Coronary artery (tissue), 2 donors: ENCODE data around the gene CALN1.

Experiments used
- DNase-seq: peaks from one replicate; pipeline ENCODE4 v3.0.0-alpha.2; 2017; ENCODE audit warnings: low spot score
- H3K27ac ChIP-seq, 2 donors: fragments of 200-600 bp; sonication (generic); one replicate each; pipeline ENCODE4 v1.5.1; 2016 to 2019
- H3K4me3 ChIP-seq: fragments of 200-600 bp; sonication (generic); 2 replicates; pipeline ENCODE4 v1.5.1; 2016; ENCODE audit warnings: mild to moderate bottlenecking, moderate library complexity
- TF ChIP-seq, protein P1 (sequence below): fragments of 200-600 bp; sonication (generic); IDR thresholded peaks from one replicate; pipeline ENCODE4 v1.5.1; 2019; ENCODE audit warnings: antibody characterized with exemption

The CALN1 gene

GRCh38 chr7:71776726-71777125, 635.4 kb downstream of the CALN1 start:
- no peak for DNase-seq

GRCh38 chr7:71775648-71776047, 636.5 kb downstream of the CALN1 start:
- DNase-seq = no peak
- Histone ChIP-seq H3K4me3 (no peak overlapping the region), H3K27ac (no peak overlapping the region)
- TF ChIP-seq, protein P1, sequence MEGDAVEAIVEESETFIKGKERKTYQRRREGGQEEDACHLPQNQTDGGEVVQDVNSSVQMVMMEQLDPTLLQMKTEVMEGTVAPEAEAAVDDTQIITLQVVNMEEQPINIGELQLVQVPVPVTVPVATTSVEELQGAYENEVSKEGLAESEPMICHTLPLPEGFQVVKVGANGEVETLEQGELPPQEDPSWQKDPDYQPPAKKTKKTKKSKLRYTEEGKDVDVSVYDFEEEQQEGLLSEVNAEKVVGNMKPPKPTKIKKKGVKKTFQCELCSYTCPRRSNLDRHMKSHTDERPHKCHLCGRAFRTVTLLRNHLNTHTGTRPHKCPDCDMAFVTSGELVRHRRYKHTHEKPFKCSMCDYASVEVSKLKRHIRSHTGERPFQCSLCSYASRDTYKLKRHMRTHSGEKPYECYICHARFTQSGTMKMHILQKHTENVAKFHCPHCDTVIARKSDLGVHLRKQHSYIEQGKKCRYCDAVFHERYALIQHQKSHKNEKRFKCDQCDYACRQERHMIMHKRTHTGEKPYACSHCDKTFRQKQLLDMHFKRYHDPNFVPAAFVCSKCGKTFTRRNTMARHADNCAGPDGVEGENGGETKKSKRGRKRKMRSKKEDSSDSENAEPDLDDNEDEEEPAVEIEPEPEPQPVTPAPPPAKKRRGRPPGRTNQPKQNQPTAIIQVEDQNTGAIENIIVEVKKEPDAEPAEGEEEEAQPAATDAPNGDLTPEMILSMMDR = no peak

More at GRCh38 chr7:71776726-71777125, 635.4 kb downstream of the CALN1 start:
- Histone ChIP-seq H3K4me3 (no peak overlapping the region), H3K27ac (no peak overlapping the region)
- TF ChIP-seq, protein P1 = no peak

DNA sequence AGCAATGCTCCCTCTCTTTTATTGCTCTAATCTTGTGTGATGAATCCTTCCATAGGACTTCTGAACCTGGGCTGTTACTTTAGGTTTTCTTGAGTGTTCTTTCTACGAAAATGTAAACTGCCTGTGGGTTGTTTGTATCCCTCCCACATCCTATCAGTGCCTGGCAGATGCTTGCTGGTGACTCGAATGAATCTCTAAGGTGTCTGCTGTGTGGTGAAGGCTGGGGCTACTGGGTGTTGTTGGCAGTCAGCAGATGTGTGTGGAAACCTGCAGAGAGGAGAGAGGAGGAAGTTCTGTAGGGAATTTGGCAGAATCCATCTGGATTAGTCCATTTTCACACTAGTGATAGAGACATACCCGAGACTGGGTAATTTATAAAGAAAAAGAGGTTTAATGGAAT, 639.4 kb downstream of the CALN1 start:
- TF ChIP-seq, protein P1 = no peak

DNA sequence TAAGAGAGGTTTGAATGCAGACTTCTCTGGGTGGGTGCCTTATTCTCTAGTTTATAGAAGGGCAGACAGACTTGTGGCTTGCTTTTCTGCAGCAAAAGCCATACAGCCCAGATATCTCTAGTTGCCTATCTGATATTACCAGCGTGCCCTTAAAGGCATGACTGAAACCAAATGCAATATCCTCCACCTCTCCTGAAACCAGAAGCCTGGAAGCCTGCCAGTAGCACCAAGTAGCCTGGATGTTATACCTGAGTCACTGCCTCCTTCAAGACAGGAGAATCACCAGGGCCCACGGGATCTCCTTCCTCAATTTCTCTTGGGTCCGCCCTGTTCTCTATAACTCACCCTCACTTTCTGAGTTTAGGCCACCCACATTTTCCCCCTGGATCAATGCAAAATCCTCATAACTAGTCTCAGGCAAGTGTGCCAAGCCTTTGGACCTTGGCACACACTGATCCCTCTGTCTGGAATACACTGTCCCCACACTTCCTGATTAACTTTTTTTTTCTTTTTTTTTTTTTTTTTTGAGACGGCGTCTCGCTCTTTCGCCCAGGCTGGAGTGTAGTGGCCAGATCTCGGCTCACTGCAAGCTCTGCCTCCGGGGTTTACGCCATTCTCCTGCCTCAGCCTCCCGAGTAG, 641.8 kb downstream of the CALN1 start:
- Histone ChIP-seq H3K4me3 (no peak overlapping the region), H3K27ac (no peak overlapping the region)
- TF ChIP-seq, protein P1 = no peak
- DNase-seq = no peak

More for the DNA sequence above, 639.4 kb downstream of the CALN1 start:
- no peak overlapping the region for H3K4me3 ChIP-seq
- H3K27ac ChIP-seq = no peak overlapping the region
- no peak for DNase-seq

DNA sequence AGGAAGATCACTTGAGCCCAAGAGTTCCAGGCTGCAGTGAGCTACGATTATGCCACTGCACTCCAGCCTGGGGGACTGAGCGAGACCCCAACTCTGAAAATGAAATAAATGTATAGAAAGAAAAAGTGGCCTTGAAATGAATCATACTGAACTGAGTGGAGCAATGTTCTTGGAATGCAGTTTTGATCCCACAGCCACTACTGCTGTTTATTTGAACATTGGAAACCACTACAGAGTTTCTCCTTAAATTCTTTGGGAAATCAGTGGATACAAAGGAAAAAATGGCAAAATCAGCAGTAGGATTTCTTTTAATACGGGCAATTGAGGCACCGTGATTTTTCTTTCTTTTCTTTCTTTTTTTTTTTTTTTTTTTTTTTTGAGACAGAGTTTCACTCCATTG, 642.8 kb downstream of the CALN1 start:
- Histone ChIP-seq H3K27ac (no peak overlapping the region), H3K4me3 (no peak overlapping the region)
- DNase-seq = no peak
- TF ChIP-seq, protein P1 = no peak

DNA sequence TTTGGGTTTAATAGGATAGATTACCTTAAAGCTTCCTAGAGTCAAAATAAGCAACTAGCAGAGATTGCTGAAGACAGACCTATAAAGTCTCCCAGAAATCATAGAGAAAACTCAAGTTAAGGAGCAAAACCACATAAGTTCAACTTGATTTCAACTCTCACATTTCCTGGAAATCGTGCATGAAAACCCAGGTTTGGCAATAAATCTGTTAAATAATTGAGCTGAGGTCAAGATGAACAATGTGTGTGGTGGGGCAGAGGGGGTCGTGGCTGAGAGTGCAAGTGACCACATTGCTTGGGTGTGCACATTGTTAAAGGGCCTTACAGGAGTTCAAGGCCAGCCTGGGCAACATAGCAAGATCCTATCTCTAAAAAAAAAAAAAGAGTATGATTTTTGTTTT, 643.7 kb downstream of the CALN1 start:
- DNase-seq = no peak

GRCh38 chr7:71766016-71766415, 646.1 kb downstream of the CALN1 start:
- no peak overlapping the region for H3K27ac ChIP-seq
- DNase-seq = no peak
- H3K4me3 ChIP-seq = no peak overlapping the region
- TF ChIP-seq, protein P1 = no peak

More for the DNA sequence above, 643.7 kb downstream of the CALN1 start:
- TF ChIP-seq, protein P1 = no peak
- Histone ChIP-seq H3K4me3 (no peak overlapping the region), H3K27ac (no peak overlapping the region)
